ENCODE results near the gene HPX. TPM values are rescaled to one million over a fixed set of nuclear protein-coding genes. Genes with fewer than 3 reads are reported as not detected.

The HPX gene
- total RNA-seq, 1 experiment from 2014 or later, result 1.2 TPM

DNA sequence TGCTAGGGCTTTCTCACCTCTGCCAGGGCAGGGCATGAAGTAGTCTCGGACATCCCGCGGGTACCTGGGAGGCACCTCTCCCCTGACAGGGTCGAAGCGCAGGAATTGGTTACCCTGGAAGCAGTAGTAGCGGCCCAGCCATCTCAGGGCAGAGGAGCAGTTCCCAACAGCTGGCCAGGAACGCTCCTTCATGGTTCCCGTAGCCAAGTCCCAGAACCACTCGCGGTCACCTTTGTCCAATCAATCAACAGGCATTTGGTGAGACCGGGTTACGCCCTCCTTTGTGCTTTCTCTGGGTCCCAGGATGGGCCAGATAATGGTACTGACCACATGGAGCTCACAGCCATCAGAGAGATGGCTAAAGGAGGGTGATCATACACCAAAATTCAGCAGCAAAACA, 3.4 kb downstream of the HPX start:
- Histone ChIP-seq H4K20me1 (ENCODE audit: control insufficient read depth, insufficient read depth, insufficient read length) (no peaks in the 10 kb centered on the region), H2BK5ac (ENCODE audit: insufficient read length, low read length) (no peak overlapping the region), H2AFZ (ENCODE audit: low read length) (no peak overlapping the region), H4K8ac (replicated peaks; ENCODE audit: insufficient read length, low read depth, low read length) (no peak overlapping the region), H3K56ac (ENCODE audit: insufficient read length, low read depth, low read length) (no peak overlapping the region), H3K23me2 (ENCODE audit: insufficient read length, low read depth, low read length, poor library complexity, severe bottlenecking) (no peaks in the 10 kb centered on the region), H2AK5ac (ENCODE audit: insufficient read length, low read length) (no peak overlapping the region), H3K23ac (ENCODE audit: insufficient read length, low read depth, low read length) (no peak overlapping the region), H3K79me1 (ENCODE audit: insufficient read depth, low read depth, low read length, poor library complexity, severe bottlenecking) (no peaks in the 10 kb centered on the region), H3K4ac (ENCODE audit: low read depth, low read length) (no peak overlapping the region), H3K27ac (ENCODE audit: insufficient read length, low read depth, low read length) (no peak overlapping the region), H3K27me3 (ENCODE audit: insufficient read depth, low read length) (no peaks in the 10 kb centered on the region), H4K91ac (ENCODE audit: insufficient read length, low read depth, low read length) (no peak overlapping the region), H3K9me3 (ENCODE audit: control insufficient read depth, low read depth, low read length) (no peaks in the 10 kb centered on the region), H2BK12ac (ENCODE audit: insufficient read length, low read depth, low read length) (no peak overlapping the region), H3T11ph (ENCODE audit: low read length) (no peak overlapping the region), H2BK20ac (ENCODE audit: low read depth, low read length, poor library complexity, severe bottlenecking) (no peak overlapping the region), H3K4me2 (ENCODE audit: insufficient read depth, insufficient read length, low read length) (no peak overlapping the region), H3K4me1 (ENCODE audit: insufficient read depth, low read length) (no peaks in the 10 kb centered on the region), H4K5ac (ENCODE audit: insufficient read length, low read depth, low read length) (no peak overlapping the region), H3K79me2 (ENCODE audit: insufficient read depth, low read length) (no peaks in the 10 kb centered on the region), H3K18ac (ENCODE audit: insufficient read length, low read depth, low read length) (no peak overlapping the region), H3K9ac (ENCODE audit: extremely low read depth, insufficient read length, low read length) (no peak overlapping the region), H2BK120ac (ENCODE audit: low read depth, low read length, poor library complexity, severe bottlenecking) (no peak overlapping the region), H2BK15ac (ENCODE audit: low read depth, low read length) (no peak overlapping the region), H3K14ac (ENCODE audit: insufficient read depth, low read length) (no peak overlapping the region)
- H3K27me3 Mint-ChIP-seq (ENCODE audit: low read depth), result peaks cover 2% of the 10 kb centered on the region; the same call in 1 of the 2 replicates
- H3K4me3 Mint-ChIP-seq, result no peak overlapping the region
- no CpG with 5 or more reads among the region's 12 CpGs for WGBS (ENCODE audit: extremely low coverage, insufficient read length, low lambda C conversion rate)
- TF ChIP-seq, protein P1, sequence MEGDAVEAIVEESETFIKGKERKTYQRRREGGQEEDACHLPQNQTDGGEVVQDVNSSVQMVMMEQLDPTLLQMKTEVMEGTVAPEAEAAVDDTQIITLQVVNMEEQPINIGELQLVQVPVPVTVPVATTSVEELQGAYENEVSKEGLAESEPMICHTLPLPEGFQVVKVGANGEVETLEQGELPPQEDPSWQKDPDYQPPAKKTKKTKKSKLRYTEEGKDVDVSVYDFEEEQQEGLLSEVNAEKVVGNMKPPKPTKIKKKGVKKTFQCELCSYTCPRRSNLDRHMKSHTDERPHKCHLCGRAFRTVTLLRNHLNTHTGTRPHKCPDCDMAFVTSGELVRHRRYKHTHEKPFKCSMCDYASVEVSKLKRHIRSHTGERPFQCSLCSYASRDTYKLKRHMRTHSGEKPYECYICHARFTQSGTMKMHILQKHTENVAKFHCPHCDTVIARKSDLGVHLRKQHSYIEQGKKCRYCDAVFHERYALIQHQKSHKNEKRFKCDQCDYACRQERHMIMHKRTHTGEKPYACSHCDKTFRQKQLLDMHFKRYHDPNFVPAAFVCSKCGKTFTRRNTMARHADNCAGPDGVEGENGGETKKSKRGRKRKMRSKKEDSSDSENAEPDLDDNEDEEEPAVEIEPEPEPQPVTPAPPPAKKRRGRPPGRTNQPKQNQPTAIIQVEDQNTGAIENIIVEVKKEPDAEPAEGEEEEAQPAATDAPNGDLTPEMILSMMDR (conservative IDR thresholded peaks at IDR 0.05), result no peak
- H3K27ac Mint-ChIP-seq, result no peak overlapping the region
- no peaks in the 10 kb centered on the region for H3K36me3 Mint-ChIP-seq (ENCODE audit: insufficient read depth in 1 of 3, low read depth in 3 of 3)
- no peak for DNase-seq
- no peaks in the 10 kb centered on the region for H3K9me3 Mint-ChIP-seq
- peaks cover 0 to 3% of the 10 kb centered on the region in 2 experiments; a peak in 1 of 4 replicates for H3K4me1 Mint-ChIP-seq
